ENCODE results near the gene GOLIM4. TPM values are rescaled to one million over a fixed set of nuclear protein-coding genes. Genes with fewer than 3 reads are reported as not detected.
A peak's percentile ranks its signal among the peaks of the same experiment; 100 is the strongest.

GOLIM4 gene
- total and polyA plus RNA-seq, 2 of the 13 experiments (the other 11 are each of a cell fraction or from before 2014, with no cell fraction given): 10.9 to 47.7 TPM

DNA sequence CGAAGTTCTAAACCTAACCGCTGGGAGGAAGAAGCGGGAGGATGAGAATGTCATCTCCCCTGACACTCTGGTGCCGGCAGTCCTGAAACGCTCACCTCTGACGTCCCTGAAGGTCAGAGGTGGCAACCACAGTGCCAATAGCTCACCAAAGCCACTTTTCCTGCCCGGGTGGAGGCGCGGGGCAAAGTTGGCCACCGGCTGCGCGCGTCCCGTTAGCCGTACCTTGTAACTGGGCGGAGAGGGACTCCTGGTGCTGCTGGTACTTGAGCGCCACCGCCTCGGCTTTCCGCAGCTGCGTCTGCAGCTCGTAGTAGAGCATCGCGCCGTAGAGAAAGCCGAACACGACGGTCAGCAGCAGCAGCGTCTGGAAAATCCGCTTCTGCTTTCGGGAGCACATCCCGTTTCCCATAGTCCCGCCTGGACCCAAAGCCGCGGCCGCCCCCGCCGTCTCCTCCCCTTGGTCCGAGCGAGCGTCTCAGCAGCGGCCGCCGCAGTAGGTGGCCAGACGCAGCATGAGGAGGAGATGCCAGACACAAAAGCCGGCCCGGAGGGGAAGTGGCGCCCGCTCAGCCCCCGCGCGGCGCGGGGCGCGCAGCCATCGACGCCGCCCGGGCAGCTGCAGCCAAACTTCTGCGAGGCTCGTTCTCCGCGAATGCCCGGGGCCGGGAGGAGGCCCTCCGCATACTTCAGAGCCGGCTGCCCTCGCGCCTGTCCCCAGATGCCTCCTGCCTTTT is 680 bp downstream of the GOLIM4 start (continued):
- TF ChIP-seq HNRNPUL1 (IDR thresholded peaks at IDR 0.05; ENCODE audit: low read depth, low read length) (no peak), ZNF329 (CRISPR knock-in tag; IDR thresholded peaks at IDR 0.05; ENCODE audit: low read depth) (no peak), ZNF235 (CRISPR knock-in tag; IDR thresholded peaks at IDR 0.05; ENCODE audit: borderline replicate concordance) (no peak), ZNF263 (CRISPR knock-in tag; IDR thresholded peaks at IDR 0.05) (no peak), SP5 (CRISPR knock-in tag; IDR thresholded peaks at IDR 0.05; ENCODE audit: borderline replicate concordance, low read depth) (no peak), ZNF121 (CRISPR knock-in tag; IDR thresholded peaks at IDR 0.05) (0 out of 2 replicates have a peak, but pooled peaks have one; percentile 3), U2AF2 (IDR thresholded peaks at IDR 0.05; ENCODE audit: low read depth, low read length) (no peak), FOXC1 (CRISPR knock-in tag; IDR thresholded peaks at IDR 0.05; ENCODE audit: borderline replicate concordance) (no peak), SALL1 (CRISPR knock-in tag; IDR thresholded peaks at IDR 0.05) (peak; percentile 40; the same call in 1 of the 2 replicates), MAFG (CRISPR knock-in tag; IDR thresholded peaks at IDR 0.05) (no peak), ELF1 (CRISPR knock-in tag; IDR thresholded peaks at IDR 0.05) (peak; percentile 12; the same call in 1 of the 2 replicates), SUZ12 (IDR thresholded peaks at IDR 0.05; ENCODE audit: low read depth, low read length) (no peak)
- TF ChIP-seq, protein P1, sequence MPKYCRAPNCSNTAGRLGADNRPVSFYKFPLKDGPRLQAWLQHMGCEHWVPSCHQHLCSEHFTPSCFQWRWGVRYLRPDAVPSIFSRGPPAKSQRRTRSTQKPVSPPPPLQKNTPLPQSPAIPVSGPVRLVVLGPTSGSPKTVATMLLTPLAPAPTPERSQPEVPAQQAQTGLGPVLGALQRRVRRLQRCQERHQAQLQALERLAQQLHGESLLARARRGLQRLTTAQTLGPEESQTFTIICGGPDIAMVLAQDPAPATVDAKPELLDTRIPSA (CRISPR knock-in tag; IDR thresholded peaks at IDR 0.05; ENCODE audit: borderline replicate concordance): no peak
- TF ChIP-seq, protein P2, sequence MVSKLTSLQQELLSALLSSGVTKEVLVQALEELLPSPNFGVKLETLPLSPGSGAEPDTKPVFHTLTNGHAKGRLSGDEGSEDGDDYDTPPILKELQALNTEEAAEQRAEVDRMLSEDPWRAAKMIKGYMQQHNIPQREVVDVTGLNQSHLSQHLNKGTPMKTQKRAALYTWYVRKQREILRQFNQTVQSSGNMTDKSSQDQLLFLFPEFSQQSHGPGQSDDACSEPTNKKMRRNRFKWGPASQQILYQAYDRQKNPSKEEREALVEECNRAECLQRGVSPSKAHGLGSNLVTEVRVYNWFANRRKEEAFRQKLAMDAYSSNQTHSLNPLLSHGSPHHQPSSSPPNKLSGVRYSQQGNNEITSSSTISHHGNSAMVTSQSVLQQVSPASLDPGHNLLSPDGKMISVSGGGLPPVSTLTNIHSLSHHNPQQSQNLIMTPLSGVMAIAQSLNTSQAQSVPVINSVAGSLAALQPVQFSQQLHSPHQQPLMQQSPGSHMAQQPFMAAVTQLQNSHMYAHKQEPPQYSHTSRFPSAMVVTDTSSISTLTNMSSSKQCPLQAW (CRISPR knock-in tag; IDR thresholded peaks at IDR 0.05): 0 out of 2 replicates have a peak, but pooled peaks have one; percentile 53
- TF ChIP-seq, protein P3, sequence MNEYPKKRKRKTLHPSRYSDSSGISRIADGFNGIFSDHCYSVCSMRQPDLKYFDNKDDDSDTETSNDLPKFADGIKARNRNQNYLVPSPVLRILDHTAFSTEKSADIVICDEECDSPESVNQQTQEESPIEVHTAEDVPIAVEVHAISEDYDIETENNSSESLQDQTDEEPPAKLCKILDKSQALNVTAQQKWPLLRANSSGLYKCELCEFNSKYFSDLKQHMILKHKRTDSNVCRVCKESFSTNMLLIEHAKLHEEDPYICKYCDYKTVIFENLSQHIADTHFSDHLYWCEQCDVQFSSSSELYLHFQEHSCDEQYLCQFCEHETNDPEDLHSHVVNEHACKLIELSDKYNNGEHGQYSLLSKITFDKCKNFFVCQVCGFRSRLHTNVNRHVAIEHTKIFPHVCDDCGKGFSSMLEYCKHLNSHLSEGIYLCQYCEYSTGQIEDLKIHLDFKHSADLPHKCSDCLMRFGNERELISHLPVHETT (CRISPR knock-in tag; conservative IDR thresholded peaks at IDR 0.05): no peak
- TF ChIP-seq, protein P4, sequence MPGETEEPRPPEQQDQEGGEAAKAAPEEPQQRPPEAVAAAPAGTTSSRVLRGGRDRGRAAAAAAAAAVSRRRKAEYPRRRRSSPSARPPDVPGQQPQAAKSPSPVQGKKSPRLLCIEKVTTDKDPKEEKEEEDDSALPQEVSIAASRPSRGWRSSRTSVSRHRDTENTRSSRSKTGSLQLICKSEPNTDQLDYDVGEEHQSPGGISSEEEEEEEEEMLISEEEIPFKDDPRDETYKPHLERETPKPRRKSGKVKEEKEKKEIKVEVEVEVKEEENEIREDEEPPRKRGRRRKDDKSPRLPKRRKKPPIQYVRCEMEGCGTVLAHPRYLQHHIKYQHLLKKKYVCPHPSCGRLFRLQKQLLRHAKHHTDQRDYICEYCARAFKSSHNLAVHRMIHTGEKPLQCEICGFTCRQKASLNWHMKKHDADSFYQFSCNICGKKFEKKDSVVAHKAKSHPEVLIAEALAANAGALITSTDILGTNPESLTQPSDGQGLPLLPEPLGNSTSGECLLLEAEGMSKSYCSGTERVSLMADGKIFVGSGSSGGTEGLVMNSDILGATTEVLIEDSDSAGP (CRISPR knock-in tag; IDR thresholded peaks at IDR 0.05; ENCODE audit: borderline replicate concordance): peak; percentile 52; the same call in 1 of the 2 replicates
- TF ChIP-seq, protein P5, sequence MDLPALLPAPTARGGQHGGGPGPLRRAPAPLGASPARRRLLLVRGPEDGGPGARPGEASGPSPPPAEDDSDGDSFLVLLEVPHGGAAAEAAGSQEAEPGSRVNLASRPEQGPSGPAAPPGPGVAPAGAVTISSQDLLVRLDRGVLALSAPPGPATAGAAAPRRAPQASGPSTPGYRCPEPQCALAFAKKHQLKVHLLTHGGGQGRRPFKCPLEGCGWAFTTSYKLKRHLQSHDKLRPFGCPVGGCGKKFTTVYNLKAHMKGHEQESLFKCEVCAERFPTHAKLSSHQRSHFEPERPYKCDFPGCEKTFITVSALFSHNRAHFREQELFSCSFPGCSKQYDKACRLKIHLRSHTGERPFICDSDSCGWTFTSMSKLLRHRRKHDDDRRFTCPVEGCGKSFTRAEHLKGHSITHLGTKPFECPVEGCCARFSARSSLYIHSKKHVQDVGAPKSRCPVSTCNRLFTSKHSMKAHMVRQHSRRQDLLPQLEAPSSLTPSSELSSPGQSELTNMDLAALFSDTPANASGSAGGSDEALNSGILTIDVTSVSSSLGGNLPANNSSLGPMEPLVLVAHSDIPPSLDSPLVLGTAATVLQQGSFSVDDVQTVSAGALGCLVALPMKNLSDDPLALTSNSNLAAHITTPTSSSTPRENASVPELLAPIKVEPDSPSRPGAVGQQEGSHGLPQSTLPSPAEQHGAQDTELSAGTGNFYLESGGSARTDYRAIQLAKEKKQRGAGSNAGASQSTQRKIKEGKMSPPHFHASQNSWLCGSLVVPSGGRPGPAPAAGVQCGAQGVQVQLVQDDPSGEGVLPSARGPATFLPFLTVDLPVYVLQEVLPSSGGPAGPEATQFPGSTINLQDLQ (CRISPR knock-in tag; IDR thresholded peaks at IDR 0.05): 0 out of 2 replicates have a peak, but pooled peaks have one; percentile 30
- TF ChIP-seq, protein P6, sequence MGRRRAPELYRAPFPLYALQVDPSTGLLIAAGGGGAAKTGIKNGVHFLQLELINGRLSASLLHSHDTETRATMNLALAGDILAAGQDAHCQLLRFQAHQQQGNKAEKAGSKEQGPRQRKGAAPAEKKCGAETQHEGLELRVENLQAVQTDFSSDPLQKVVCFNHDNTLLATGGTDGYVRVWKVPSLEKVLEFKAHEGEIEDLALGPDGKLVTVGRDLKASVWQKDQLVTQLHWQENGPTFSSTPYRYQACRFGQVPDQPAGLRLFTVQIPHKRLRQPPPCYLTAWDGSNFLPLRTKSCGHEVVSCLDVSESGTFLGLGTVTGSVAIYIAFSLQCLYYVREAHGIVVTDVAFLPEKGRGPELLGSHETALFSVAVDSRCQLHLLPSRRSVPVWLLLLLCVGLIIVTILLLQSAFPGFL (CRISPR knock-in tag; IDR thresholded peaks at IDR 0.05): no peak

Measured in HepG2 (cell line).